Astrocyte (in vitro differentiated cells and primary cell): ENCODE data around the gene PTPRK. TPM values are rescaled to one million over a fixed set of nuclear protein-coding genes. Genes with fewer than 3 reads are reported as not detected.

Source experiments
- DNase-seq: peaks from one replicate; pipeline ENCODE4 v3.0.0-alpha.2; 2010; ENCODE audit warnings: low read depth
- FAIRE-seq: peaks from 2 replicates; lab custom pipeline; 2011; peaks lifted over from hg19 to GRCh38; lab: Jason Lieb, UNC
- H2AFZ ChIP-seq: 2 replicates; pipeline ENCODE4 v1.6.0; 2012; ENCODE audit warnings: low read depth, low read length, inconsistent platforms
- H3K27ac ChIP-seq: 2 replicates; pipeline ENCODE4 v1.5.1; 2011; ENCODE audit warnings: low read depth, low read length, inconsistent platforms
- H3K27me3 ChIP-seq: 2 replicates; pipeline ENCODE4 v1.6.0; 2011; ENCODE audit warnings: low read length, inconsistent platforms; ENCODE audit not compliant: insufficient read depth
- H3K36me3 ChIP-seq: 2 replicates; pipeline ENCODE4 v1.5.1; 2011; ENCODE audit warnings: low read length, inconsistent platforms; ENCODE audit not compliant: insufficient read depth
- H3K4me1 ChIP-seq: 2 replicates; pipeline ENCODE4 v1.5.1; 2011; ENCODE audit warnings: low read length, inconsistent platforms; ENCODE audit not compliant: insufficient read depth
- H3K4me2 ChIP-seq: 2 replicates; pipeline ENCODE4 v1.6.0; 2012; ENCODE audit warnings: low read length, inconsistent platforms
- H3K4me3 ChIP-seq: 2 replicates; pipeline ENCODE4 v1.5.1; 2011; ENCODE audit warnings: low read depth, mild to moderate bottlenecking, low read length, inconsistent platforms; ENCODE audit not compliant: insufficient read depth
- H3K79me2 ChIP-seq: 2 replicates; pipeline ENCODE4 v1.6.0; 2012; ENCODE audit warnings: mild to moderate bottlenecking, low read length, inconsistent platforms; ENCODE audit not compliant: insufficient read depth
- H3K9ac ChIP-seq: 2 replicates; pipeline ENCODE4 v1.6.0; 2012; ENCODE audit warnings: mild to moderate bottlenecking, low read length, inconsistent platforms
- H3K9me3 ChIP-seq: 2 replicates; pipeline ENCODE4 v1.5.1; 2012; ENCODE audit warnings: low read depth, mild to moderate bottlenecking, low read length, inconsistent platforms; ENCODE audit not compliant: insufficient read depth
- H4K20me1 ChIP-seq: 2 replicates; pipeline ENCODE4 v1.6.0; 2012; ENCODE audit warnings: low read length, inconsistent platforms; ENCODE audit not compliant: insufficient read depth
- H3K27ac Mint-ChIP-seq: one replicate; pipeline ENCODE4 v1.8.0; 2021; ENCODE audit warnings: mild to moderate bottlenecking, mixed read lengths; ENCODE audit not compliant: unreplicated experiment
- H3K27me3 Mint-ChIP-seq: one replicate; pipeline ENCODE4 v1.8.0; 2021; ENCODE audit warnings: low read depth, mixed read lengths; ENCODE audit not compliant: unreplicated experiment
- H3K36me3 Mint-ChIP-seq: one replicate; pipeline ENCODE4 v1.8.0; 2021; ENCODE audit warnings: low read depth, mixed read lengths; ENCODE audit not compliant: unreplicated experiment
- H3K4me1 Mint-ChIP-seq: one replicate; pipeline ENCODE4 v1.8.0; 2021; ENCODE audit warnings: low read depth, mixed read lengths; ENCODE audit not compliant: unreplicated experiment
- H3K4me3 Mint-ChIP-seq: one replicate; pipeline ENCODE4 v1.8.0; 2021; ENCODE audit warnings: mild to moderate bottlenecking, moderate library complexity, mixed read lengths; ENCODE audit not compliant: unreplicated experiment
- H3K9me3 Mint-ChIP-seq: one replicate; pipeline ENCODE4 v1.8.0; 2021; ENCODE audit warnings: mild to moderate bottlenecking, mixed read lengths; ENCODE audit not compliant: unreplicated experiment
- CTCF ChIP-seq: IDR thresholded peaks from 2 replicates; pipeline ENCODE4 v1.5.1; 2011; ENCODE audit warnings: low read depth, mild to moderate bottlenecking, inconsistent platforms, low read length, moderate library complexity; ENCODE audit not compliant: insufficient read depth
- EZH2 ChIP-seq: IDR thresholded peaks from 2 replicates; pipeline ENCODE4 v1.6.1; 2012; ENCODE audit warnings: mild to moderate bottlenecking, low read length, inconsistent platforms; ENCODE audit not compliant: insufficient read depth
- total RNA-seq: library from RNA; stranded (reverse); gene quantifications from 2 replicates; pipeline ENCODE4 v1.2.1, GENCODE V29; 2021

Gene PTPRK
- total RNA-seq, 1 donor from 2014 or later = 159 TPM

- FAIRE-seq = no peak
- no peaks in the 10 kb centered on the region for H3K36me3 Mint-ChIP-seq
- Histone ChIP-seq H3K9ac (no peak overlapping the region), H2AFZ (no peak overlapping the region), H3K79me2 (peaks cover 33% of the 10 kb centered on the region), H4K20me1 (peaks cover 12% of the 10 kb centered on the region), H3K27me3 (no peaks in the 10 kb centered on the region), H3K27ac (no peak overlapping the region), H3K9me3 (no peaks in the 10 kb centered on the region), H3K4me2 (peak overlapping the region; percentile 21), H3K4me3 (no peak overlapping the region), H3K4me1 (no peaks in the 10 kb centered on the region), H3K36me3 (no peaks in the 10 kb centered on the region)
- H3K9me3 Mint-ChIP-seq = no peaks in the 10 kb centered on the region
- TF ChIP-seq EZH2 (no peak), CTCF (no peak)
- no peaks in the 10 kb centered on the region for H3K27me3 Mint-ChIP-seq
- no peak overlapping the region for H3K4me3 Mint-ChIP-seq
- peaks cover 32% of the 10 kb centered on the region for H3K4me1 Mint-ChIP-seq
- peak overlapping the region; percentile 72 for H3K27ac Mint-ChIP-seq
- peak; percentile 60 for DNase-seq
Measured at GRCh38 chr6:128275030-128275429, 245.4 kb downstream of the PTPRK start.

GRCh38 chr6:128271527-128271926, 248.9 kb downstream of the PTPRK start:
- no peaks in the 10 kb centered on the region for H3K36me3 Mint-ChIP-seq
- H3K27ac Mint-ChIP-seq = no peak overlapping the region
- Histone ChIP-seq H3K9ac (no peak overlapping the region), H2AFZ (no peak overlapping the region), H3K36me3 (peaks cover 5% of the 10 kb centered on the region), H3K4me2 (no peak overlapping the region), H3K4me1 (no peaks in the 10 kb centered on the region), H4K20me1 (peaks cover 14% of the 10 kb centered on the region), H3K27ac (no peak overlapping the region), H3K79me2 (peaks cover 44% of the 10 kb centered on the region), H3K4me3 (no peak overlapping the region), H3K27me3 (no peaks in the 10 kb centered on the region), H3K9me3 (no peaks in the 10 kb centered on the region)
- no peak for TF ChIP-seq CTCF
- peak; percentile 55 for DNase-seq
- H3K9me3 Mint-ChIP-seq = no peaks in the 10 kb centered on the region
- FAIRE-seq = no peak
- H3K4me3 Mint-ChIP-seq = no peak overlapping the region
- H3K4me1 Mint-ChIP-seq = peaks cover 16% of the 10 kb centered on the region
- no peaks in the 10 kb centered on the region for H3K27me3 Mint-ChIP-seq

- Histone ChIP-seq H3K9ac (no peak overlapping the region), H2AFZ (no peak overlapping the region), H4K20me1 (peaks cover 14% of the 10 kb centered on the region), H3K4me3 (no peak overlapping the region), H3K9me3 (no peaks in the 10 kb centered on the region), H3K27me3 (no peaks in the 10 kb centered on the region), H3K36me3 (peaks cover 5% of the 10 kb centered on the region), H3K4me1 (no peaks in the 10 kb centered on the region), H3K27ac (no peak overlapping the region), H3K4me2 (no peak overlapping the region), H3K79me2 (peaks cover 47% of the 10 kb centered on the region)
- no peak overlapping the region for H3K27ac Mint-ChIP-seq
- no peaks in the 10 kb centered on the region for H3K27me3 Mint-ChIP-seq
- no peaks in the 10 kb centered on the region for H3K36me3 Mint-ChIP-seq
- H3K9me3 Mint-ChIP-seq = no peaks in the 10 kb centered on the region
- FAIRE-seq (no peak), DNase-seq (no peak)
- H3K4me1 Mint-ChIP-seq = peaks cover 17% of the 10 kb centered on the region
- H3K4me3 Mint-ChIP-seq = no peak overlapping the region
- TF ChIP-seq EZH2 (no peak), CTCF (no peak)
Measured at GRCh38 chr6:128271011-128271410, 249.4 kb downstream of the PTPRK start.
